GM23248 (cell line): ENCODE results near the gene PHIP.

Source experiments
- EZH2 ChIP-seq: fragments of 200-600 bp; sonication (generic); IDR thresholded peaks from 2 replicates; pipeline ENCODE4 v1.6.1; 2018; ENCODE audit warnings: antibody characterized with exemption, mild to moderate bottlenecking; ENCODE audit not compliant: insufficient read depth, poor library complexity, severe bottlenecking
- EZH2phosphoT487 ChIP-seq: fragments of 200-600 bp; sonication (generic); IDR thresholded peaks from 2 replicates; pipeline ENCODE4 v1.6.1; 2018; ENCODE audit warnings: antibody characterized with exemption, moderate library complexity, mild to moderate bottlenecking, low read depth; ENCODE audit not compliant: insufficient read depth

DNA sequence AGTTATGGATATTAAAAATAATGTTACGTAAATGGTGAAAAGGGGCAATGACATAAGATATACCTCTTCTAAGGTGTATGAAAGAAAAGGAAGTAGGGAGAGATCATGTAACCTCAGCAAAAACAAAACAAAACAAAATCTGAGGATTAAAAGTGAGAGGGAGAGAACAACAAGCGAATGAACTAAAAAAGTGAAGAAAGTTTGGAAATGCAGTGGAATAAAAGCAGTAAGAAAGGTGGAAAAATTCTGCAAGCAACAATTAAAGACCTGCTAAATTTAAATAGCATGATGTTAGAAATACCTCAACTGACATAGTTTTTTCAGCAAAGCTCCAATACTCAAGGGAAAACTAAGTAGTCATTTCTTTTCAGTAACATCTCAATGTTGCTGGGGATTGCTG lies 48.0 kb downstream of the PHIP start:
- TF ChIP-seq EZH2 (no peak), EZH2phosphoT487 (no peak)
